GM12873 (cell line): ENCODE results near the gene TEN1.

Experiments
- TF ChIP-seq, protein P1 (sequence below): IDR thresholded peaks from 2 replicates; pipeline ENCODE4 v1.5.1; 2012; ENCODE audit warnings: low read depth, mild to moderate bottlenecking, moderate library complexity, low read length, control low read depth; ENCODE audit not compliant: insufficient read depth; ENCODE audit errors: missing control alignments

Gene TEN1

DNA sequence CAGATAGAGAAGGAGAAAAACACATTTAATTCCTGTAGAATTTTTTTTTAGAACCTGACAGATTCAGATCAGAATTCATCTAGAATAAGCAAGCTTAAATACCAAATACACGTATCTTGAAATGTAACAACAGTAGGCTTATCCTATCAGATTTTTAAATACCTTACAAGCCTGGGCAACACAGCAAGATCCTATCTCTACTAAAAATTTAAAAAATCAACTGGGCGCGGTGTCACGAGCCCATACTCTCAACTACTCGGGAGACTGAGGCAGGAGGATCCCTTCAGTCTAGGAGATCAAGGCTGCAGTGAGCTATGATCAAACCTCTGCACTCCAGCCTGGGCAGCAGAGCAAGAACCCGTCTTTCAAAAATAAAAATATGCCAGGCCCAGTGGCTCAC, 13.6 kb upstream of the TEN1 start:
- TF ChIP-seq, protein P1, sequence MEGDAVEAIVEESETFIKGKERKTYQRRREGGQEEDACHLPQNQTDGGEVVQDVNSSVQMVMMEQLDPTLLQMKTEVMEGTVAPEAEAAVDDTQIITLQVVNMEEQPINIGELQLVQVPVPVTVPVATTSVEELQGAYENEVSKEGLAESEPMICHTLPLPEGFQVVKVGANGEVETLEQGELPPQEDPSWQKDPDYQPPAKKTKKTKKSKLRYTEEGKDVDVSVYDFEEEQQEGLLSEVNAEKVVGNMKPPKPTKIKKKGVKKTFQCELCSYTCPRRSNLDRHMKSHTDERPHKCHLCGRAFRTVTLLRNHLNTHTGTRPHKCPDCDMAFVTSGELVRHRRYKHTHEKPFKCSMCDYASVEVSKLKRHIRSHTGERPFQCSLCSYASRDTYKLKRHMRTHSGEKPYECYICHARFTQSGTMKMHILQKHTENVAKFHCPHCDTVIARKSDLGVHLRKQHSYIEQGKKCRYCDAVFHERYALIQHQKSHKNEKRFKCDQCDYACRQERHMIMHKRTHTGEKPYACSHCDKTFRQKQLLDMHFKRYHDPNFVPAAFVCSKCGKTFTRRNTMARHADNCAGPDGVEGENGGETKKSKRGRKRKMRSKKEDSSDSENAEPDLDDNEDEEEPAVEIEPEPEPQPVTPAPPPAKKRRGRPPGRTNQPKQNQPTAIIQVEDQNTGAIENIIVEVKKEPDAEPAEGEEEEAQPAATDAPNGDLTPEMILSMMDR = no peak

DNA sequence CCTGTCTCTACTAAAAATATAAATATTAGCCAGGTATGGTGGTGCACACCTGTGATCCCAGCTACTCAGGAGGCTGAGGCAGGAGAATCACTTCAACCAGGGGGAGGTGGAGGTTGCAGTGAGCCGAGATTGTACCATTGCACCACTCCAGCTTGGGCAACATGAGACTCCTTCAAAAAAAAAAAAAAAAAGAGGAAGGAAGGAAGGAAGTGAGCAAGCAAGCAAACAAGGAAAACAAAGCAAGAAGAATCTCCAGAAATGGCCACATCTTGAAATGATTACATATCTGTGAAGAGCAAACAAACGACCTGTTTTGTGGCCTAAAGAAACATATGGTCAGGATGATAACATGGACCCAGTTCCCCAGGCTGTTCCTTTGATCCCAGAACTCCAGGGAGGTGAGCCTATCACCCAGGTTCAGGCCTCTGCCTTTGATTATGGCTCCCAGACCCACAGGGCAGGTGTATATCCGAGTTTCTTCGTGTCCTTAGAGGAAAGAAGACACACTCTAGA, 9.0 kb upstream of the TEN1 start:
- TF ChIP-seq, protein P1 = no peak

DNA sequence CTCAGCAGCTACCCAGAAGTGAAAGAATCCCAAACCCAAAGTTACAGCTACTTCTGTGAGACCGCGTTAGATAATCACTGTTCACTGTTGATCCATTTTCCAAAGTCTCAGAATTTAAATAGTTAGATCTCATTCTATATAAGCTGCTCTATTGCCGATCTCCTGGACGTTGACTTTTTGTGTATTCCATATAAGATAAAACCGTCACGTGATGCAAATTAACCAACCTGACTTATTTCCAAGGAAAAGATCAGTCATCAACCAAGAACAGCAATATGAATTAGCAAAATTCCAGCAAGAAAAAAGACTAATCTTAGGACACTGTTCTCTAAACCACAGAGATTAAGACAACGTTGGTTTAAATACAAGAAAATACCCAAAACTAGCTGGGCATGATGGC, 8.4 kb upstream of the TEN1 start:
- TF ChIP-seq, protein P1 = no peak

DNA sequence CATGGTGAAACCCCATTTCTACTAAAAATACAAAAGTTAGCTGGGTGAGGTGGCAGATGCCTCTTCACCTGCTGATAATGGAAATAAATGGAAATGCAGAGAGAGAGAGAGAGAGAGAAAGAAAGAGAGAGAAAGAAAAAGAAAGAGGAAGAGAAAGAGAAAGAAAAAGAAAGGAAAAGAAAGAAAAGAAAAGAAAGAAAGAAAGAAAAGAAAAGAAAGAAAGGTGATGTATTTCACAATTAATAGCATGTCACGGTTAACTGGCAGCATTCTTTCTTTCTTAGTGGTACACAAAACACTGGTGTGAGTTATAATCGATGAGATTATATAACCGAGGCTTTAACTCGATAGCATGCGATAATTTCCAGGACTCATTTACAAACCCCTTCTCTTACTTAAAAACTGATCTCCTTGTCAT, 3.3 kb upstream of the TEN1 start:
- TF ChIP-seq, protein P1 = no peak

DNA sequence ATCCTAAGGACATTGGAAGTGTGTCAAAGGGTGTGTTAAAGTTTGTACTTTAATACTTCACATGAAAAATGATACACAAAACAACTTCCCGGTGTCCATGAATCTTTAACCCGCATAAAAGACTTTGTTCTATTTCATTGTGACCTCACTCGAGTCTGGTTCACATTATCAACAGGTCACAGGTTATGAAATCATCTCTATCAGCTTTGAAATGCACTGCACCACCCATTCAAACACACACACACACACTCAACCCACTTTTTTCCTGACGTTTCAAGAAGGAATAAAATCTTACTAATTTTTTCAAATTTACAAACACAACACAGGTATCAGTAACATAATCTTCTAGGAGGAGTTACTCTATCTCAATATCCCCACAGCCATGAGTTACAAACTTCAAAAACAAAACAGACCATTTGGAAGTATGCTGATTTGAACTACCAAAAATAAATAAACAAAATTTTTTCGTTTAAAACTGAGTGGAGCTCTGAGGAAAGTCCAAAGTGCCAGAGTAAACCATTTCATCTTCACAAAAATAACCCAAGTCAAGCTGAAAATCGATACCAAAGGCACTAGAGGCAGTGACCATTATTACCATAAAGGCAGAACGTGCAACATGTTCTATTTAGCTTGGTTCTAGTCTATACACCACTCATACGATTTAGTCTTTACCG, 2.7 kb upstream of the TEN1 start:
- TF ChIP-seq, protein P1 = no peak

DNA sequence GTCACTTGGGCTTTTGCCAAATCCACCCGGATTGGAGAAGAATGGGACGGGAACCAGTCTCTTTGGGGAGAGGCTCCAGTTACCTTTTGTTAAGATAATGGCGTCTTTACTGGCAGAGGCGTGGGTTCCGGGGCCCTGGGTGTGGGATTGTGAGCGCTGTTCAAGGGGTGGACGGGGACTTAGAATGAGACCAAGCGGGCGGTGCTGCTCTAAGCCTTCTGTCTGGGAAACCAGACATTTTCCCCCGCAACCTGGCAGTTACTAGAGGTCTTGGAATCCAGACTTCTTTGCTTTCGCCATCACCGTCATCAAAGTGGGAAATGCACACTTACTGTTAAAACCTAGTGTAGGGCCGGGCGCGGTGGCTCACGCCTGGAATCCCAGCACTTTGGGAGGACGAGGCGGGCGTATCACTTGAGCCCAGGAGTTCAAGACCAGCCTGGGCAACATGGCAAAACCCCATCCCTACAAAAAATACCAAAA, 706 bp downstream of the TEN1 start:
- TF ChIP-seq, protein P1 = no peak

DNA sequence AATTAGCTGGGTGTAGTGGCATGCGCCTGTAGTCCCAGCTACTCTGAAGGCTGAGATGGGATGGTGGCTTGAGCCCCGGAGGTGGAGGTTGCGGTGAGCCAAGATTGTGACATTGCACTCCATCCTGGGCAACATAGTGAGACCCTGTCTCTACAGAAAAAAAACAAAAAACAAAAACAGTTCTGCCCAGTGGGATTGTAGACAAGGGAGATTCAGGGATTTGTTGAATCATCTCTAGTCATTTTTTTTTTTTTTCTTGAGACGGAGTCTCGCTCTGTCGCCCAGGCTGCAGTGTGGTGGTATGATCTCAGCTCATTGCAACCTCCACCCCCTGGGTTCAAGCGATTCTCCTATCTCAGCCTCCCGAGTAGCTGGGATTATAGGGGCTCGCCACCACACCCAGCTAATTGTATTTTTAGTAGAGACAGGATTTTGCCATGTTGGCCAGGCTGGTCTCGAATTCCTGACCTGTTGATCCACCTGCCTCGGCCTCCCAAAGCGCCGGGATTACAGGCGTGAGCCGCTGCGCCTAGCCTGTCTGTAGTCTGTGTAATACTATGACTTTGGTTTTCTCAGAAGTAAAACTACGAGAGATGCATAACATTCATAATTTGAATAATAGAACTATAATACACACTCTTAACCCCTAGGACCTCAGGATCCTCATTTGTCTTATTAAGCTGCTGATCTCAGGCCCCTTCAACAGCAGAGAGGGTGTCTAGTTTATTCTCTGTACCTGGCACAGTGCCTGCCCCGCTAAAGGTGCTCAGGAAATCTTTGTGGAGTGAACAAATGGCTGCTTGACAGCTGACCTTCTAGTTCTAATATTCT, 1.4 kb downstream of the TEN1 start:
- TF ChIP-seq, protein P1 = no peak
